HG03064 (cell line): Measurements from ENCODE around the gene ANO2.
"Not testable (repeated sequence)": the region's sequence is repeated elsewhere in the genome, so short reads cannot be mapped to it uniquely, and the experiment has no call there.

ENCODE experiments used
- ATAC-seq: cut with Tn5 transposase; IDR thresholded peaks from one replicate; pipeline ENCODE4 v1.9.1; 2021; ENCODE audit warnings: low read depth; ENCODE audit not compliant: unreplicated experiment

The ANO2 gene

GRCh38 chr12:5690240-5690639 lies 254.8 kb downstream of the ANO2 start:
- no peak for ATAC-seq

DNA sequence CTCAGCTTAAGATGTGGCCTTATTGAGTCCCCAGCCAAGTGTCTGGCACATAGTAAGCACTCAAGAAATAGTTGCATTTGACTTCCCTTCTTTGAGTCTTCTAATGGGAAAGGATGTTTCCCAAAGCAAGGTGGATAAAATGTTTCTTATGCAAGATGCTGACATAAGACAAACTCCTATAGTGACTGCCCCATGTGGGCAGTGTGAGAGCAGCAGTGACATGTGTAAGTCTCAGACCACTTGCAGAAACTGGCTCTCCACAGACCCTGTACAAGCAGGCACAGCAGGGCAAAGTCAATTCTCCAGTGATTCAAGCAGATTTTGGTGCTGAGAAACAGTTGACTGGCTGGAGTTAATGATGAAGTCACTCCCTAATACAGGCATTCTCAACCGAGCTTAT lies 255.3 kb downstream of the ANO2 start:
- ATAC-seq = no peak

- no peak for ATAC-seq
Observed at GRCh38 chr12:5688226-5688625, 256.8 kb downstream of the ANO2 start.

- no peak for ATAC-seq
Observed at GRCh38 chr12:5685935-5686334, 259.1 kb downstream of the ANO2 start.

DNA sequence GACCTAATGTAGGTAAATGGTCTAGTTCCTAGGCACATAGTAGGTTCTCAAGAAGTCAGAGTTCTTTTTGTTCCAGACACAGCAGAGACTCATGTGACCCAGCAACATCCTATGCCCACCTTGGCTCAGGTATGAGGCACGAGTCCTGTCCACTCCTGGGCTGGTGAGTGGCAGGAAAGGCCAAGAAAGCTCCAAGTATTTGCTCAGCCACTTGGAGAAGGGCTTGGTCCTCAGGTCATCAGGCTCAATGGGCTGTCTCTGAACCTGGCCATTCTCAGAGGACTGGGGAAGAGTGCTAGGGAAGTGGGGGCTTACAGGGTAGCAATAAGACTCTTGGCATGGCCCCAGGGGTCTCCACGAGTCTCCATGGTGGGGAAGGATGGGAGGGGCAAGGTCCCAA lies 260.1 kb downstream of the ANO2 start:
- ATAC-seq = no peak

GRCh38 chr12:5682581-5682980 lies 262.5 kb downstream of the ANO2 start:
- ATAC-seq = no peak

DNA sequence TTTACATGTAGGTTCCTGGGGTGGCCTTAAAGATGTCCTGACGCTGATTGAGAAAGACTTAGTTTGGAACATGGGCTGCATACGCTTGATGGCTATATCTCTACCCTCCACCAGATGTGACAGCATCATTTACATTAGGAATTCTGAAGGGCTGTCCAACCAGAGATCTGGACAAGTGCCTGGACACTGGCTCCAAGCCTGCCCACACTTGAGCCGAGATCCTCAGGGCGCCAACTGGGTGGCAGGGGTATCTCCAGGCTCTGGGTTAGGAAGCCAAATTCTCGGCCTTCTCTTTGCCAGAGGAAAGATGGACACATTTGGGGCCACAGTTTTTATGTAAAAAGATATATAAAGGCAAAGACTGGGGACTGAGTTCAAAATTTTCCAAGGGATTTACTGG lies 266.9 kb downstream of the ANO2 start:
- ATAC-seq = no peak

- ATAC-seq = not testable (repeated sequence)
Observed at GRCh38 chr12:5669624-5670023, 275.4 kb downstream of the ANO2 start.

DNA sequence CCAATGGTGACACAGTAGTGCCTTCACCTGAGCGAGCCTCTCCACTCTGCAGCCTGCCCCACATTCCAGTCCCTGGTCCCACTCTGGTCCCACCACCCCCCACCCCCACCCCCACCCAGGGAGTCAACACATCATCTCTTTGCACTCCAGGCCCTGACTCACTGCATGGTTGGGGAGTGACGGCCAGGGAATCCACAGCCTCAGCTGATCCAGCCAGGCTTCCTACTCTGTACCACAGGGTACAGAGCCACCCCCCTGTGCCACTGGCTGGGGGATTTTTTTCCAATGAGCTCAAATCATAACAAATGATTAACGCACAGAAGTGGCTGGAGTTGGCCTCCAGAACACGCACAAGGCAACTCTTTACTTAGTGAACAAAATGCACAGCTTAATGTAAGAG lies 279.4 kb downstream of the ANO2 start:
- ATAC-seq = no peak

- ATAC-seq = no peak
Observed at GRCh38 chr12:5661811-5662210, 283.2 kb downstream of the ANO2 start.

DNA sequence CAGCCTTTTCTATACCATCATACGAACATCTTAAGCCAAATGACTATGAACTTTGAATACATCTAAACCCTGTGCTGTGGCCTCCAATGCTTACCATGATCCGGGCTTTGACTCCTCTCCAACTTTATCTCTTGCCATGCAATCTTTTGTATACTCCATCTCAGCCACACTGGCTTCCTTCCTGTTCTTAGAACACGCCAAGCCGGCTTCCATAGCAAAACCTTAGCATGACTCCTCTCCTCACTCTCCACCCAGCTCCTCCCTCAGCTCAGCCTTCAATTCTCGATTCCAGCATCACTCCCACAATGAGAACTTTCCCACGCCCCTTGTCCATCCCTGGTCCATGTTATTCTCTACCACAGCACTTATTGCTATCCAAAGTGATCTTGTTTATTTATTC lies 284.8 kb downstream of the ANO2 start:
- ATAC-seq = no peak

DNA sequence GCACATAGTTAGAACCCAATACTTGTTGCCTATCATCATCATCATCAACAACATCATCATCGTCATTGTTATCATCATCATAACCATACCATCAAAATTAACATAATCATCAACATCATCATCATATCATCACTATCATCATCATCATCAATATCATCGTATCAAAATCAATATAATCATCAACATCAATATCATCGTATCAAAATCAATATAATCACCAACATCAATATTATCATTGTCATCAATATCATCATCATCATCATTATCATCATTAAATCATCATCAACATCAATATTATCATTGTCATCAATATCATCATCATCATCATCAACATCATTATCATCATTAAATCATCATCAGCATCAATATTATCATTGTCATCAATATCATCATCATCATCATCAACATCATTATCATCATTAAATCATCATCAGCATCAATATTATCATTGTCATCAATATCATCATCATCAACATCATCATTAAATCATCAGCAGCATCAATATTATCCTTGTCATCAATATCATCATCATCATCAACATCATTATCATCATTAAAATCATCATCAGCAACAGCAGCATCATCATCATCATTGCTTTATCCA lies 286.6 kb downstream of the ANO2 start:
- ATAC-seq = not testable (repeated sequence)

DNA sequence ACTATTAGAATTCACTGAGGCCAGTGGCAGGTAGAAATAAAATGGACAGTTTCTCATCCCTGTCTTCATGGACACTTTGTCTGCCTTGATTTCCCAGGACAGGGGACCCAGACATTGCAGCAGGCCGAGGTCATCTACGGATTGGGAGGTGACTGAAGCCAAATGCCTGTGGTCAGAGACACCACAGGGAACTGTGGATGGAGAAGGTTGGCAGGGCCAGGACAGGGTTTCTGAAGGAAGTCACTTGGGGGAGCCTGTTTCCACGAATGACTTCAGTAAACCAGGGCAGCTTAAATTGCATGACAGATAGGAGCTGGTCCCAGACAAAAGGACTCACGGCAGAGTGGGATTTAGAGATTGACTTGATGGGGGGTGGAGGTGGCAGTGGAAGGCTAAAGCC lies 288.2 kb downstream of the ANO2 start:
- ATAC-seq = no peak

GRCh38 chr12:5655120-5655519 lies 289.9 kb downstream of the ANO2 start:
- ATAC-seq = no peak

- ATAC-seq = no peak
Observed at GRCh38 chr12:5654019-5654418, 291.0 kb downstream of the ANO2 start.

DNA sequence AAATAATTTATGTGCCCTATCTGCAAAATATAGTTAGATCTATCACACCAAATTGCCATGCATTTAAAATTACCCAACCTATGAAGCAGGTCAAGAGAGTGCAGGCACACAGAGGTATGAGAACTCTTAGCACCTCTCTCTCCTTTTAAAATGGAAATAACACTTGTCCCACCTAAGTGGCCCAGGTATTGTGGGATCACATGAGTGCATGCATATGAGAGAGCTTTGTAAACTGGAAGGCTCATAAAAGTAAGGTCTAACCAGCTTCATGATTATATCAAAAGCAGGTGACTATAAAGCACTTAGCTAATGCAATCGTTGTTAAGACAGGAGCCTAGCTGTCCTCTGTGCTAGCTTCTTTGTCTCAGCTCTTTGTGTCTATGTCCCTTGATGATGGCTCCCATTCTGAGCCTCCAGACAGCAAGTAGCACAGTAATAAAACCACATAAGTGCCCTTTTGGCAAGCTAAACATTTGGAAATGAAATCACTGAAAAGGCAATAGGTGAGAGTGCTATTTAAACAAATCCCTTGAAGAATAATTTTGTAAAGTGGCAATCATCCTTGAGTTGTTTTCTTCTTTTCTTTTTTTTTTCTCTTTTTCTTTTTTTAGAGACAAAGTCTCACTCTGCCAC lies 294.1 kb downstream of the ANO2 start:
- no peak for ATAC-seq

DNA sequence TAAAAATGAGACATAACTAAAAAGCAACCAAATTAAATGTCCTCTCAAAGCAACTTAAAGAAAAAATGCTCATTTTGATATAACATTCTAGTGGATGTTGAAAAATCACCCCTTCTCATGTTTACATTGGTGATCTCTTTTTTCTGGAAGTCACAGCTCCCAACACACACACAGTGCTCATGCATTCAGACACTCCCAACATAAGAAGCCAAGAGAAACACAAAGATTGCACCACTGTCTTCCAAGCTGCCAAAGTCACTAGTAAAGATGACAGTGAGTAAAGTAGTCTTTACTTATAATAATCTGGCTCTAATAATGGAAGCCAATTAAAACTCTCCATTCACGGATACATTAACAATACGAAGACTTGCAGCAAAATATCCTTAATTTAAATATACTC lies 294.8 kb downstream of the ANO2 start:
- no peak for ATAC-seq

DNA sequence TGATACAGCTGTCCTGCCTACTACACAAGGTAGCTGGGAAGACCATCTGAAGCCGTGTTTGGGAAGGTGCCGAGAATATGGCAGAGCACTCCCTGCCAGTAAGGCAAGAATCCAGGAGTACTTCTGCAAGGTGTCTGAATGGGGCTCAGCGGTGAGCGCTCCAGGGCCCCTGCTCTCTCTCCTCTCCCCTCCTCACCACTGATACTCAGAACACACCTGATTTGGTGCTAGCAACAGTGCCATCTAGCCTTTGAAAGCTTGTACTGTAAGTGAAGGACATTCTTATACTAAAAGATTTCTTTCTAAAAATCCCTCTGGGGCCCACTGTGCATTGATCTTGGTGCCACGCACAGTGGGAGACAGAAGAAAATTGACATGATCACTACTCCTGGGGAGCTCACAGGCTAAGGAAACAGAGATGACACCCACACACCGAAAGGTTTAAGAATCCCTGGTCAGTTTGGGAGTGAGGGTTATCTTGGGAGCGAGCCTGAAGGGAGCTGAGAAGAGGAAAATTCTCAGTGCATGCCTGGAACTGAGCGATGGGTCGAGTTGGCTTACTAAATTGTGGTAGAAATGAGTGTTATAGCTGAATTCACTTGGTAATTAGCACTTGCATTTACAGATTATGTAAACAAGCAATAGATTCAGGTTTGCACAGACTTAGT lies 296.2 kb downstream of the ANO2 start:
- no peak for ATAC-seq

DNA sequence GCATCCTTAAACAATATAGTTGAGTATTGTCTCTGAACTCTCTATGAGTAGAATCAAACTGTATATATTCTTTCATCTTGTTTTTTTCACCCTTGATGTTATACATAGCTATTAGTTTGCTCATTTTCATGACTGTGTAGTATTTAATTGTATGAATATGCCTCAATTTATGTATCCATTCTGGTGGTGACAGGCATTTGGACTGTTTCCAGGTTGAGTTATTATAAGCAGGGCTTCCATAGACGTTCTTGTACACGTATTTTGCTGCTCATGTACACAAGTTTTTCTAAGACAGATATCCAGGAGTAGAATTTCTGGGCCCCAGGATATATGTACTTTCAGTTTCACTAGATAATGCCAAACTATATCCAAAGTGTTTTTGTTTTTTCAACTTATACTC lies 301.8 kb downstream of the ANO2 start:
- no peak for ATAC-seq

- ATAC-seq = no peak
Observed at GRCh38 chr12:5637698-5638097, 307.4 kb downstream of the ANO2 start.

DNA sequence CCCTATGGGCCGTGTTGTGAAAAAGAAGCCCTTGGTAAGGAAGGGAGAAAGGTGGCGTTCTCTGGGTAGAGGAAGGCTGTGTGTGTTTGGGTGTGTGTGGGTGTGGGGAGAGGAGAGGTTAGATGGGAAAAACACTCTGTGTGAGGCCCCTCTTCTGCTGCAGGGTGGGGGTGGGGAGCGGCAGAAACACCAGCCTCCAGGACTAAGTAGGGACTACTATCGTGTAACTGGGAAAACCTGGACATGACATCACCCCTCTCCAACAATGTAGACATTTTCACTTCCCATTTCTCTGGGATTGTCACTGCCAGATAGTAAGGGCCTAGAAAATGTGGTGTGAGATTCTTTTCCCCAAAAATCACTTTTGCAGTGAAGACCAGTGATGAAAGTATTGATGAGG lies 308.2 kb downstream of the ANO2 start:
- ATAC-seq = no peak

DNA sequence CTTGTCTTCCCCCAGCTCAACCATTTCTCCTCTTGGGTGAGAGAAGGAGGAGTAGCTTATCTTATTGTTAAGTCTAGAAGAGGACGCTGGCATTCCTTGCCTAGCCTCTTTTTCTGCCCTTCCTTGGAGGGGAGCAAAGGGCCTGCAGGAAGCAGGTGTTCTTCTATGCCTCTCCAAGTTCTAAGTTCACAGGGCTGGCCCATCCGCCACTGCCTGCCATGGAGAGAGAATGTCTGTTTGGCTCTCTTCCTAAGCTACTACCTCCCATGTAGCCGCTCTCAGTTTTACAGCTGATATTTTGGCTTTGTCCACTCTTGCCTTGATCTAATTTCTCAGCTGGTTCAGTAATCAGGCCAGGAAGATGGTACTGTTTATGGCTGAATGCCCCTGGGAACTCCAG lies 312.0 kb downstream of the ANO2 start:
- no peak for ATAC-seq
